Head of caudate nucleus (tissue), 42 donors: ENCODE measurements around the gene XYLT2.
"Not testable (repeated sequence)": the region's sequence is repeated elsewhere in the genome, so short reads cannot be mapped to it uniquely, and the experiment has no call there.

ENCODE experiments used
- DNase-seq, 42 donors: peaks; one replicate each; pipeline versions ENCODE4 v3.0.0 to v3.0.0-alpha.2; 2020 to 2021; ENCODE audit warnings: mixed read lengths in 7 of 42
- intact Hi-C: fragments of 100-400 bp; cut with DNase I; formaldehyde crosslinking; loops from one replicate; pipeline ENCODE4 v1.15.0; 2022

The XYLT2 gene

DNA sequence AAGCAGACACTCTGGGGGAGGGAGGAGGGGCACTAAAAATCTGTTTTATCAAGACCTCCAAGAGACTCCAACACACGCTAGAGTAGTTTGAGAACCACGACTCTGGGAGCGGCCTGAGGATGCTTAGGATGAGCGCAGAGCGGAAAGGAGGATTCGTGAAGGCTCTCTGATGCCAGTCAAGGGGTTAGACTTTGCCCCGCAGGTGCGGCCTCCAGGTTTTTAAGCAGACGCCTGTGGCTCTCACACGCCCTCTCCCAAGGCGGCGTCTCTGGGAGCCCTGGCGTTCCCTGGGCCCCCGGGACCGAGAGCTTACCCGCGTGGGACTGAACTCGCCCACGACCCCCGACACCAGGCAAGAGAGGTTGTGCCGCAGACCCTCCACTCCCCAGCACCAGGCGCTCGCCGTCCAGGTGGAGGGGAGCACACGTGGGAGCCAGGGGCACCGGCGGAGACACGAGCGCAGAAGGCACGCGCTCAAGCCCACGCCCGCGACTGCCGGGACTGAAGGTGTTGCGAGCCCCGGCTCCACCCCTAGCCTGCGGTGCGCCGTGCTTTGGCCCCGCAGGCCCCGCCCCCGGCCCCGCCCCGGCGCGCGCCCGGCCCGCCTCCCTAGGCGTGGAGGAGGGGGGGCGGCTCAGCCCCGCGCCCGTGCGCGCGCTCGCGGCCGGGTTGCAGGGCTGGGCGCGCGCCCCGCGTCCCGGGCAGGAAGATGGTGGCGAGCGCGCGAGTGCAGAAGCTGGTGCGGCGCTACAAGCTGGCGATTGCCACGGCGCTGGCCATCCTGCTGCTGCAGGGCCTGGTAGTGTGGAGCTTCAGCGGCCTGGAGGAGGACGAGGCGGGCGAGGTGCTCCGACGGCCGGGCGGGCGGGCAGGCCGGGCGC is at the start of gene XYLT2:
Gene XYLT2 (plus strand): TSS at position 695 of the 881 bp plus-strand sequence. CDS start 15 bp downstream, at position 710.
- intact Hi-C loops = no loop called here
- DNase-seq = peak; percentile 57 to 95 (median 87)

DNA sequence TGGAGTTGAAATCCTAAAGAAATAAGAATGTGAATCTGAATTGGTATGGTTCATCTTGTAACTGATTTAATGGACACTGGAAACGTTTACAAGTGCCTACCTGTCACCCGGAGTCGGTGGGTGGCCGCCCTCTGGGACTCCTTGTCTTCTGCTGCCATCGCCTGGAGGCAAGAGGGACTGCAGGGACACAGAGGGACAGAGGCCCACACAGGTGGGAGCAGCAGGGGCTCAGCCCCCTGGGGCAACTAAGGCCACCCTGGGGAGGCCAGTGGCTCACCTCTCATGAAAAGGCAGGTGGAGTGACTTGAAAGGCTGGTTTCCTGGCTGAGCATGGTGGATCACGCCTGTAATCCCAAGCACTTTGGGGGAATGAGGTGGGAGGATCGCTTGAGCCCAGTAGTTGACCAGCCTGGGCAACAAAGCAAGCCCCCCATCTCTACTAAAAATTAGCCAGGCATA is 48.5 kb upstream of the XYLT2 start:
- intact Hi-C loops = loop anchor here (2.0 kb wide), 1 partner anchor 97 kb away; the partner anchor contains the start of gene COL1A1
- peak; percentile 65 to 91 (median 80) for DNase-seq

DNA sequence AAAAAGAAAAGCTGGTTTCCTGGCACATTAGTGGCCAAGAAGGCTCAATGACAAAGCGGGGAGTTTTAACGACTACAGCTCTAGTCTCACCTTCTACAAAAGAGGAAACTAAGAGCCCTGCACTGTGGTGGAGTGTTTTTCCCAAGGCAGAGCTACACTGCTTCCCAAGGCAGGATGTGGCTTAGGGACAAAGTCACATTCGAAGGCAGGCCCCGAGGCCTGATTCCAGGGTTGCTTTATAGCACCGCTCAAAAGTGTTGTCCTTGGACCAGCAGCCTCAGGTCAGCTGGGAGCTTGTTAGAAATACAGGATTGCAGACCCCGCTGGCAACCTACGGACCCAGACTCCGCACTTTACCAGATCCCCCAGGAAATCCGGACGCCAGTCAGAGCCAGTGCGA is 47.9 kb upstream of the XYLT2 start:
- intact Hi-C loops = no loop called here
- DNase-seq = no peak

DNA sequence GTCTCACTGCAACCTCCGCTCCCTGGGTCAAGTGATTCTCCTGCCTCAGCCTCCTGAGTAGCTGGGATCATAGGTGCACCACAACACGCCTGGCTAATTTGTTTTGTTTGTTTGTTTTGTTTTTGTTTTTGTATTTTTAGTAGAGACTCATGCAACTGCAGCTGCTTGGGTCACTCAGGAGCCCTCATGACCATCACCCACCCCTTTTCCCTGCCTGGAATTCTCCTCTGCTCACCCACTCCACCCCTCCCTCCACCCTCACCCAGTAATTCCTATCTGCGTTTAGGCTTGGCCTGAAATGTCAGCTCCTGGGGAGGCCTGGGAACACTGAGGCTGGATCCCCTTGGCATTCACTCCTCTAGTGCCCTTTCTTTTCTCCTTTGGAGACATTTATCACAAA is 46.1 kb upstream of the XYLT2 start:
- no peak for DNase-seq
- intact Hi-C loops = no loop called here

DNA sequence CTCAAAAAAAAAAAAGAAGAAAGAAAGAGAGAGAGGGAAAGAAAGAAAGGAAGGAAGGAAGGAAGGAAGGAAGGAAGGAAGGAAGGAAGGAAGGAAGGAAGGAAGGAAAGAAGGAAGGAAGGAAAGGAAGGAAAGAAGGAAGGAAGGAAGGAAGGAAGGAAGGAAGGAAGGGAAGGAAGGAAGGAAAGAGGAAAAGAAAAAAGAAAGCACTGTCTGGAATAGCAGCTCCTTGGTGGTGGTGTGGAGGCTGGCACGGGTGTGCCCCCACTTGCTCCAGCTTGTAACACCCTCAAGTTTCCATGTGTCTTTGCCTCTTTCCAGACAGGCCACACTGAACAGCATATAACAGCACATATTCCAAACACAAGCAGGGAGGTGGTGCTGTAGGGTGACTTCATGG is 45.1 kb upstream of the XYLT2 start:
- DNase-seq, intact Hi-C loops: not testable (repeated sequence)

DNA sequence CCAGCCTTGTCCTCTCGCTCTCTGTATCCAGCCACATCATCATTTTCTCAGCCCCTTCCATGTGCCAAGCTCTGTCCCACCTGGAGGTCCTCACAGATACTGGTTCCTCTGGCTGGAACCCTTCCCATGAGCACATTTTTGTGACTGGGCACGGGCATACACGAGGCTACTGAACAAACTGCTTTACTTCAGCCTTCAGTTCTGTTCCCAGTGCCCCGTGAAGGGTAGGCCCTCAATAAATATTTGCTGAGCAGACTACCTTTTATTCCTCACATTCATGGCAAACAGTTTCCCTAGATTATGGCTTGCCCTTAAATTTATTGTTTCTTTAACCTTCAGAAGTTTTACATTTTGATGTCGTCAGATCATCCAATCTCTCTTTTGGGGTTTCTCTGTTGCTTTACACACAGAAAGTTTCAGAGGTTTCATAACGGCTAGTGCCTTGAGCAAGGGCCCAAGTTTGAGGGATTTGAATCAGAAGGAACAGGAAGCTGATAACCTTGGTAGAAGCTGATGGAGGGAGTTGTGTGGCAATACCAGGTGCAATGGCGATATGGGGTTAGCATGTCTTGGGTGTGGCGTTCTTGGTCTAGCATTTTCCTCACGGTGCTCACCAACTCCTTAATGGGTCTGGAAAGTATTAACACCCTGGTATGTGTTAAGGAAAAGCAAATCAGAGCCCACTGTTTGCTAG is 43.9 kb upstream of the XYLT2 start:
- DNase-seq = no peak
- intact Hi-C loops = no loop called here

DNA sequence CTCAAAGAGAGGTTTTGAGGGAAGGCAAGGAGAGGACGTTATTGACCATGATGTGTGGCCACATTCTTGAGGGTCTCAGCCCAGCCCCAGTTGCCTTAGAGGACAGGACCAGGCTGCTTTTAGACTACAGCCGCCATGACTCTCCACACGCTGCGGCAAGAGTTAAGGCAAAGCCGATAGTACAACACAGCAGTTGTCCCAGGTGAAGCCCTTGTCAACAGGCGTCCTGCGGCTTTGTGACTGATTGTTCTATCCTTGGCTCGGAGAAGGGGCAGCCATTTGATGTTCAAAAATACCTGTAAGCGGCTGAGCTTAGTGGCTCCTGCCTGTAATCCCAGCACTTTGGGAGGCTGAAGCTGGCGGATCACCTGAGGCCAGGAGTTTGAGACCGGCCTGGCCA is 42.9 kb upstream of the XYLT2 start:
- intact Hi-C loops = no loop called here
- no peak for DNase-seq

DNA sequence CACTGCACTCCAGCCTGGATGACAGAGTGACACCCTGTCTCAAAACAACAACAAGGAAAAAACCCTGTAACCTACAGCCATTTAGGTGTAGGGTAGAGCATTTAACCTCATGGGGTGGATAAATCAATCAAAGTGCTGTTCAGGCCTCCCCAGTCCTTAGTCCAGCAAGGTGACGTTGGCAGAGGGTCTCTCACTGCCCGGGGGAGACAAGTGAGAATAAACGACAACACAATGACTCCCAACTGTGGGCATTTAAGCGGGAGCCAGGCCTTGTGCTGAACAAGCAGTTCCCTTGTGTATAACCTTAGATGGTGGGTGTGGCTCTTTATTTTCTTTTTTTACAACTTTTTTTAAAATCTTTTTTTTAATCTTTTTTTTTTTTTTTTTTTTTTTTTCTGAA is 42.3 kb upstream of the XYLT2 start:
- DNase-seq = no peak
- intact Hi-C loops = no loop called here

DNA sequence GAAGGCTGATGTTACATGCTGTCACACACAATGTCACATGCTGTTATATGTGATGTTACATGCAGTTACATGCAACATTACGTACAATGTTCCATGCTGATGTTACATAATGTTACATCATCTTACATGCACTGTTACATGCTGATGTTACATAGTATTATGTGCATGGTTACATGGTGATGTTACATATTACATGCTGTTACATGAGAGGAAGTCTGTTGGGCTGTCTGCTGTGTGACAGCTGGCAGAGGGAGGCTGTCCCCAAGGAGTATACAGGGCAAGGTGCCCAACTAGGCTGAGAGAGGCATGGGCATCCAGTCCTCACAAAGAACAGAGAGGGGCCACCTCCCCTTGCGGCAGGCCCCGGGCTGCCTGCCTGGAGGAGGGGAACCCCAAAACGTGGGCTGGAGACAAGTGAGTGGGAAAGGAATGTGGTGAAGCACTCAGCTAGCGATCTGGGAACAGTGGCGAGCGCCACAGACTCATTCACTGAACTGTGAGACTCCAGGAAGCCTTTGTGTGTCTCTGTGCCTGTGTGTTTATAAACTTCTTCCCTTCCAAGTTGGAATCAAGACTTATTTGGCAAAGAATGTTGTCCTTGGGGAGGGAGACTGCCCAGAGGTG is 41.0 kb upstream of the XYLT2 start:
- intact Hi-C loops = no loop called here
- DNase-seq = peak in 15 of 42 donors; percentile 8 to 48 (median 17)

DNA sequence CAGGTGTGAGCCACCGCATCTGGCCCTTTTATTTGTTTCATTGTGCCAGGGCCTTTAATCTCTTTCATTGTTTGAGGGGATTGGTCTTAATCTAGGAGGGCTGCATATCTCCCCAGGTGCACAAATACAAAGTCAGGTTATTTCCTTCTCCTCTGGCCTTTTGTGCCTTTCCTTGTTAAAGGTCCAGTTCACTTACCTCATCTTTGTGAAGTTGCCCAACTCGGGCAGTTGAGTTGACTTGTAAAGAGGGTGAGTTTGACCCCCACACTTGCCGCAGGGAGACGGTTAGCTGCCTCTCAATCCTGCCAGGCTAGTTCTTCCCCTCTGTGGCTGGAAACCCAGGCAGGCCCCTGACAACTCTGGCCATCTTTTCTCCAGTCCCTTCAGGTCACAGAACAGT is 38.3 kb upstream of the XYLT2 start:
- no peak for DNase-seq
- intact Hi-C loops = no loop called here

DNA sequence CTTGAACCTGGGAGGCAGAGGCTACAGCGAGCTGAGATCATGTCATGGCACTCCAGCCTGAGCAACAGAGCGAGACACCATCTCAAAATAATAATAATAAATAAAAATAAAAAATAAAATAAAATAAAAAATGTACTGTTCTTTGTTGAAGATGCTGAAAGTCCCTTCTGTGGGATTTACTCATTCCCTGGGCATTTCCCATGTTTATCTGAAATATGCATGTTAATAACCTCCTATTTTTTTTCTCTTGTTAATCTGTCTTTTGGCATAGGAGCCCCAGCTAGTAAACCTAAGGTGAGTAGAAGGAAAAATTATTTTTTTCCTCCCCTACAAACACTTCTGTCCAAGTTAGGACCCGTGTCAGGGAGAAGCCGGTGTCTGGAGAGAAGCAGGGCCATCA is 37.3 kb upstream of the XYLT2 start:
- intact Hi-C loops = no loop called here
- DNase-seq = no peak

DNA sequence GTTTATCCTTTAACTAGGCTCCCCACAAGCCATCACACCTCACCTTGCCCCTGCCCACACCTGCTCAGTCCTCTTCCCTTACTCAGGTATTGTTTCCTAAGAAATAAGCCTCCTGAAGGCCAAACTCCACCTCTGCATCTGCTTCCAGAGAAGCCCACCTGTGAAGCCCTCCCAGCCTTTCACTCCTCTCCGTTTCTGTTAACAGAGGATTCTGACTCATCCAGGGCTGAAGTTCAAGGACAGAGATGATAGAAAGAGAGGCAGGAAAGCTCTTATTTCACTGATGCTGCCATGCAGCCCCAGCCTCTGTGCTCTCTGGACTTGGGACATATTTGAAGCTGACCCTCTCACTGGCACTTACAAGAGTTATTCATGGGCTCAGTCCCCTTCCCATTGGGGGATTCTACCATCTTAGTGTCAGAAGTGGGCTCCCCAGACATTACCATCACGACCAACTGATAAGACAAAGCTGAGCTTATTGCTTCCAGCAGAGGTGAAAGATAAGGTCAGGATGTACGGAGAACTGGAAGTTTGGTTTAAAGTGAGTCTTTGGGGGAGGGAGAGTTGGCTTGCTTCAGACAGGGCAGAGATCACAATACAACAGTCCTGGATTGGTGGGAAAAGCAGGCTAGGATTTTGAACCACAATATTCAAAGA is 35.3 kb upstream of the XYLT2 start:
- no peak for DNase-seq
- intact Hi-C loops = no loop called here

DNA sequence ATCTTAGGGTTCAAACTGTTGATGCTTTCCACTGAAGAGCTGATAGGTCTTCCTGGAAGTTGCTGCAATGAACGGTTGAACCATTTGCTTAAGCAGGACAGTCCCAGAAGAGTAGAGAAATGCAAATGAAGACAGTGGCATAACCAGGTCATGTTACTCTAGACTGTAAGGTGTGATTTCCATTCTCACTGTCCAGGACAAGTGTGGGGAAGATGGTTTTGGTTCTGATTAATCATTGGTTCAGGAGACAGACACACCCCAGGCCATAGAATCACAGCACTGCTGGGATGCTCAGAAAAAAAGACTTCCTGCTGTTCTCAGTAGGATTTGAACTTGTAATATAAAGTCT is 34.8 kb upstream of the XYLT2 start:
- intact Hi-C loops = no loop called here
- no peak for DNase-seq

DNA sequence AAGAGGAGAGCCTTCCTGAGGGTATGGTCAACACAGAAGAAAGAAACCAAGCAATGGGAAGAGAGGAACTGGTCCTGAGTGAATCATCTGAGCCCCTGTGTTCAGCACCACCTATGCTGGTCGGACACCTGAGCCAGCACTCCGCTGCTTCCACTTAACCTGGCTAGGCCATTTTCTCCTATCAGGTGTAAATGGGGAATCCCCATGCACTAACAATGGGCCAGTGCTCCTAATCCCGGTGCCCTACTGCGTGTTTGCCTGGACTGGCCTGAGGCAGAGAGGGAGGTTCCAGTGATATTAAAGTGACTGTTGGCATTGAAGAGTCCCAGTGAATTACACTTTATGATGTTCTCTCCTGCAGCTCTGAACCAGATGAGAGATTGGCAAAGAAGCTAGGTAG is 34.4 kb upstream of the XYLT2 start:
- DNase-seq = no peak
- intact Hi-C loops = no loop called here

DNA sequence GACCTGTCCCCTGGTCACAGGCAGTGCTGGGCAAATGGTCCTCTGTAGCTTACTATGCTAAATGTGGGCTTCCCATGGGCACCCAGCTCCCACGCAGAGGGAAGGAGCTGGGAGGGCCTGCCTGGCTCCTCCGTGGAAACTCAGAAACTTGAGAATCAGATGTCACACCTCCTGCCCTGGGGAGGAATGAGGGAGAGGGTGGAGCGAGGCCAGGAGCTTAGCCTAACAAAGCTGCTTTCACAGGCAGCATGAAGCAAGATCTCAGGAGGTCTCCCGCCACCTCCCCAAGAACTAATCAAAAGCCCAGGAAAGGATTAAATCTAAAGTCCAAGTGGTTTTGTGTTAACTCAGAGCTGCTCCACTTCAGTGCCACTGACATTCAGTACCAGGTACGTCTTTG is 33.6 kb upstream of the XYLT2 start:
- no peak for DNase-seq
- intact Hi-C loops = no loop called here

DNA sequence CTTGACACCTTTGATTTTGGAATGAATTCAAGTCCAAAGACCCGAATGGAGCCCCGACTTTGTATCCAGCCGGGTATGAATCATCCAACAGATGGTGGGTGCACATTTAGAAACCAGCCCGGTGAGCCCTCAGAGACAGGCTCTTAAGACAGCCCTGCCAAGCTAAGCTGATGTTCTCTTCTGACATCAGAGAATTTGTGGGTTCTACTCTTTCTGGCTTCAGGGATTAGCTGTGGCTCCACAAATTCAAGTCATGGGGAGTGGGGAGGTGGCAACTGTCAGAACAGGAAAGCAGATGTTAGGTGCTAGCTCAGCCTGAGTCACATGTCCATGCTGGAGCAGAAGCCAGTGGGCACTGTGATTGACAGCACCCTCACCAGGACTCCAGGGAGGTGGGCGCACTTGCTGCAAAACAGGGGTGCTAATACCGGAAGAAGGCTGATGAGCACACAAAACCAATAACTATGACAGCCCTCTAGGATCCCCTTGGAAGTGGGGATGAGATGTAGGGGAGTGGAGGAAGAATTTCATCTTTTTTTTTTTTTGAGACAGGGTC is 31.4 kb upstream of the XYLT2 start:
- DNase-seq = no peak
- intact Hi-C loops = no loop called here

DNA sequence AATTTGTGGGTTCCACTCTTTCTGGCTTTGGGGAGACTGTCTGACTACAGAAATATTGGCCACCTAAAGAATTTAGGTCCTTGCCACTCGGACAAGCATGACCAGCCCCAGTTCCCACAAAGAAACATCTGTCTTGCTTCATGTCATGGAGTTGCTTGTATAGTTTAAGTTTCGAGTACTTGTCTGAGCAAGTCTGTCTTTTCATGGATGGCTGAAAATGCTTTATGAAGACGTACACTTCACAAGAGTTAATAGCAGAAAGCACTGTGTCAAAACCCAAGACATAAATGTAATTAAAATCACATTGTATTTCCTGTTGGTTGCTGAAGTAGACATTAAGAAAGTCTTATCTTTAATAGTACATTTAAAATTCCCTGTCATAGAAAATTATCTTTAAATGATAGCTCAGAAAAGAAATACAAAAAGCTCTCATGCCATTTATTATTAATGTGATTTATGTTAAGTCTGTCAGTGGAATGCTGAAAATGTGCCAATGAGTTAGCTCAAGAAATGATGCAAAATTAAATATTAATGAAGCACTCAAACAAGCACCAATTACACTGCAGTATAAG is 29.8 kb upstream of the XYLT2 start:
- DNase-seq = no peak
- intact Hi-C loops = no loop called here

DNA sequence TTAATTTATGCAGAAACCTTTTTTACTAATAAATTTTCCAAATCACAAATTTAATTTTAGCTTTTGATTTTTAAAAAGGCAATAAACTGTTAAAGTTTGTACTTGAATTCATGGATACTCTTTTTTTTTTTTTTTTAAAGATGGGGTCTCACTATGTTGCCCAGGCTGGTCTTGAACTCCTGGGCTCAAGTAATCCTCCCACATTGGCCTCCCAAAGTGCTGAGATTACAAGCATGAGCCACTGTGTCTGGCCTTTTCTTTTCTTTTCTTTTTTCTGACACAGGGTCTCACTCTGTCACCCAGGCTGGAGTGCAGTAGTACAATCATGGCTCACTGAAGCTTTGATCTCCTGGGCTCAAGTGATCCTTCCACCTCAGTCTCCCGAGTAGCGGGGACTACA is 29.3 kb upstream of the XYLT2 start:
- intact Hi-C loops = not testable (repeated sequence)

DNA sequence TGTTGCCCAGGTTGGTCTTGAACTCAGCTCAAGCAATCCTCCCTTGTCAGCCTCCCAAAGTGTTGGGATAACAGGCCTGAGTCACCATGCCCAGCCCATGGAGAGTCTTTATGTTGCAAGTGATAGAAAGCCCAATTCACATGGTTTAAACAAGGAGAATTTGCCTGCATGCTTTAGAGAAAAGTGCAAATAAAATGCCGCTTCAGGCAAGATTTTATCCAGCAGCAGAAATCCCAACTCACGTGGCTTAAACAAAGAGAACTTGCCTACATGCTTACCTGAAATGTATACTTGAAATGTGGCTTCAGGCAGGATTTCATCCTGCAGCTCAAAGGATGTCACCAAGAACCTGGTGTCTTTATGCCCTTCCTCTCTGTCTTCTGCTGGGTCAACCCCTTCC is 28.8 kb upstream of the XYLT2 start:
- DNase-seq = no peak
- intact Hi-C loops = no loop called here

More for the DNA sequence above, 29.3 kb upstream of the XYLT2 start:
- not testable (repeated sequence) for DNase-seq
